SW 1271 (cell line): ENCODE measurements around the gene TFF1.

Experiments
- DNase-seq, 2 experiments: peaks; one replicate each; lab custom pipeline; 2025; lab: John Stamatoyannopoulos, UW

TFF1 gene

DNA sequence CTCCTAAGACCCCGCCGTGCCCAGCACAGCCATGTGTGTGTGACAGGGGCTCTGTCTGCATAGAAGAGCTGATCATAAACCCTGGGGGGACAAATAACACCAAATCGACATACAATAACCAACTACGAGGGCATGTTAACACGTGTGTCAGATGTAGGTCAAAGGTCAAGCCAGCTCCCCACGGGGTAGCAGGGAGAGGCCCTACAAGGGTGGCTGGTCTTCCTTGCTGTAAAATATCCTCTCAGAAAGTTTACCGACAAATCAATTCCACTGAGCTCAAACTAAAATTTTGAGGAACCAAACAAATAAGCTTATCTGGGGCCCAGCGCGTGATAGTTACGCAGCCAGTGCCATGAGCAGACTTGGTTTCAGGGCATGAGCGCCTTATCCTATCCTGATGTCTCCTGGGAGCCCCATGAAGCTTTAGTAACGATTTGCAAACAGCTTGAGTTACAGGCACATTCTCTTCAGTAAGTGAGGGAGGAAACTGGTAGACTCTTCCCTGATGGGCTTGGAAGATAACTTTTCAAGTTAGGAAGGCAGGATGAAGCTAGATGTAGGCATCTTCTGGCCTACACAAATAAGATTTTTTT, 32.2 kb upstream of the TFF1 start:
- no peak for DNase-seq

GRCh38 chr21:42397746-42398394, 31.5 kb upstream of the TFF1 start:
- no peak for DNase-seq

GRCh38 chr21:42396799-42397745, 30.7 kb upstream of the TFF1 start:
- DNase-seq: no peak

DNA sequence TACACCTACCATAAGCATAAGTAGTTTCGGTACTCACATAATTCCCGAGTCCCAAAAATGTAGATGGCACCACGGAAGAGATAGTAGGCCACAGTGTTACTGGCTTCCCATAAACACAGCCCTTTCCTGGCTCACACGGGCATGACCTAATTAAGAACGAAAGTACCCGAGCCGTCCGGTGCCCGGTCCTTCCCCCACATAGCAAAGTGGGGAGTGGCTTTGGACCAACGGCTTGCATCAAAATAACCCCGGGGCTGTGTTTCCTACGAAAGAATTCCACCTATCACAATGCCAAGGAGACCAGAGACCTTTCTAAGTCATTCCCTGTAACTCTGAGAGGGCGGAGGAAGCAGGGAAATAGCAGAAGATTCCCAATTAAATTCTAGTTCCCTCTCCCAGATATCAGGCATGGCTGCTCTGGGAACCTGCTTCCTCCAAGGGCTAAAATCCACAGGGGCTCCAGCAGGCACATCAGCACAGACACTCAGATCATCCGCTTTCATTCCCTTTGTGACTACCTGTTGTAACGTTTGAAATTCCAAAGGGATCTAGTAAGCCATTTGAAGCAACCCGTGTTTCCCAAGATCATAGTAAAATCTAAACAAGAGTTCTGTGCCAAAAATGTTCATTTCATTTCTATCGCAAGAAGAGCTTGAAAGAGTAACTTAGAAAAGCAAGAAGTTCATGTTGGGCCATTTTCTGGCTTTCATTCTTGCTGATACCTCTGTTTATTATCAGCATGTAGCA, 29.7 kb upstream of the TFF1 start, which contains the start of gene TMPRSS3:
Gene TMPRSS3 (minus strand): TSS at position 148 of the 747 bp plus-strand sequence. CDS start 635 bp downstream, outside the sequence.
- DNase-seq: no peak

DNA sequence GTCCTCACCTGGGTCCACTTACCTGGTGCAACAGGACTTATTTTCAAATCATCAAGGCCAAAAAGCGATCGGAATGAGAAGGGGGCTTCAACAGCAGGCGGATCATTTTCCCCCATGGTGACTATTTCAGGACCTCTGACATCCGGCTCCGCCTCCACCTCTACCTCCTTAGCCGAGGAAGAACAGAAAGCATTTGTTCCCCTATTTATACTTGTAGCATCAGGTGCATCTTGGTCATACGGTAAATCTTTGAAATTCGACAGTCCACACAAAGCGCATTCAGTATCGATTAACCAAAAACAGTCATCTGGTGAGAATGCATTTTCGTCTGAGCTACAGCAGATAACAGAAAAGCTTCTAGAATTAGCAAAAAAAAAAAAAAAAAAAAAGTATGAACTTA, 29.0 kb upstream of the TFF1 start:
- DNase-seq: no peak

DNA sequence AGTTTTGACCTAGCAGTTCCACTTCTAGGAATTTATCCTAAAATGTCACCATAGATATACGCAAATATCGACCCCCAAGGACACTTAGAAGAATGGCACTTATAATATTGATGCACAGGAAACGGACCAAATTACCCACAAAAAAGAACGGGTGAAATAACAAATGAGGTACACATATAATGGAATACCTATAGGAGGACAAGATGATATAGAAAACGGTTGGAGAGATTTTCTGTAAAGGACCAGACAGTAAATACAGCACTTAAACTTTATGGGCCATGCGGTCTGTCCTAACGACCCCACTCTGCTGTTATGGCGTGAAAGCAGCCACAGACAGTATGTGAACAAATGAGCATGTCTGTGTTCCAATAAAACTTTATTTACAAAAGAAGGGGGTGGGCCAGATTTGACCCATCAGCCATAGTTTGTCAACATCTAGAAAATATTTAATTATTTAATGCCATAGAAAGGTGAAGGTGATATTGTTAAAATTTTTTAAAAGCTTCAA, 27.2 kb upstream of the TFF1 start:
- DNase-seq: no peak

DNA sequence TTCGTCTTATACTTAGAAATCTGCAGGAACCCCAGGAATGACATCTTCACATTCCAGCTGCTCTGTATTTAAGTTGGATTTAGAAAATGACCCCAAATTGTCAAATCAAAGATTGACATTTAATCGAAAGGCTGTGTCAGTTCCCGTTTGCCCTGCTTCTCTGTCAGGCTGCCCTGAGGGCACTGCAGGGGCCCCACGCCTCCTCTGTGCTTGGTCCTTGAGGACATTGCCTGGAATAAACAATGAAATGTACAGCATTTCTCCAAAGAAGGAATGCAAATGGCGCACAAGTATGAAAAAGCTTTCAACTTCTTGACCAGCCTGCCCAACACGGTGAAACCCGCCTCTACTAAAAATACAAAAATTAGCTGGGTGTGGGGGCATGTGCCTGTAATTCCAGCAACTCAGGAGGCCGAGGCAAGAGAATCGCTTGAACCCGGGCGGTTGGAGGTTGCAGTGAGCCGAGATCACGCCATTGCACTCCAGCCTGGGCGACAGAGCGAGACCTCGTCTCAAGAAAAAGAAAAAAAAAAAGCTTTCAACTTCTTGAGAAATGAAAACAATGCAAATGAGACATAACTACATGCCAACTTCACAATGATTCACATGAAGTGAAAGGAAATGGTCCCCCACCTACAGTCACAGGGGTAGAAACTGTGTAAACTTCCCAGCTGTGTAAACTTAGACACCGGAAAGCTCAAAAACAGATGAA, 26.6 kb upstream of the TFF1 start:
- no peak for DNase-seq

DNA sequence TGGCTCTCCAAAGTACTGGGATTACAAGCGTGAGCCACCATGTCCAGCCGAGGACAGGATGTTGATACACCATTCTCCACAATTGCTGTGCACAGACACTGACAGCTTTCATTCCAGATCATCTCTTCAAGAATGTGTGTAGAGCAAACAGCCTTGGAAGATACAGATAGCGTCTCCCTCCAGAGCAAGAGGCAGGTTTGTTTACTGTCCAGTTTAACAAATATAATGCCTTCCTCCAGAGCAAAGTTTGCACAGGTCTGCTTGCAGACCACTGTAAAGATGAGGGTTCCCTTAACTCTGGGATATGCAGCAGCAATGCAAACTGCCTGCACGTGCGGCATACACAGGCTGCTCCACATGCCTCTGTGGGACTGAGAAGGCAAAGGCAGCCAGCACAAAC, 25.0 kb upstream of the TFF1 start:
- DNase-seq: no peak

- no peak for DNase-seq
Observed at GRCh38 chr21:42390696-42391095, 24.4 kb upstream of the TFF1 start.

DNA sequence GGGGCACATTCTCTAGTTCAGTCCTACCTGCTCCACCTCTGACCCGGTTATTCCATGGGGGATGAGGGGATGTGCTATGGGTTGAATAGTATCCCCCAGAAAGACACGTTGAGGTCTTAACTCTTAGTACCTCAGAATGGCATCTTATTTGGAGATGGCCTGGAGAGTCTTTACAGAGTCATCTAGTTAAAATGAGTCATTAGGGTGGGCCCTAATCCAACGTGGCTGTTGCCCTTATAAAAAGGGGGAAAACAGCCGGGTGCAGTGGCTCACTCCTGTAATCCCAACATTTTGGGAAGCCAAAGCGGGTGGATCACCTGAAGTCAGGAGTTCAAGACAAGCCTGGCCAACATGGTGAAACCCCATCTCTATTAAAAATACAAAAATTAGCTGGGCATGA, 23.9 kb upstream of the TFF1 start:
- no peak for DNase-seq

- DNase-seq: no peak
Observed at GRCh38 chr21:42389449-42389835, 23.1 kb upstream of the TFF1 start.

DNA sequence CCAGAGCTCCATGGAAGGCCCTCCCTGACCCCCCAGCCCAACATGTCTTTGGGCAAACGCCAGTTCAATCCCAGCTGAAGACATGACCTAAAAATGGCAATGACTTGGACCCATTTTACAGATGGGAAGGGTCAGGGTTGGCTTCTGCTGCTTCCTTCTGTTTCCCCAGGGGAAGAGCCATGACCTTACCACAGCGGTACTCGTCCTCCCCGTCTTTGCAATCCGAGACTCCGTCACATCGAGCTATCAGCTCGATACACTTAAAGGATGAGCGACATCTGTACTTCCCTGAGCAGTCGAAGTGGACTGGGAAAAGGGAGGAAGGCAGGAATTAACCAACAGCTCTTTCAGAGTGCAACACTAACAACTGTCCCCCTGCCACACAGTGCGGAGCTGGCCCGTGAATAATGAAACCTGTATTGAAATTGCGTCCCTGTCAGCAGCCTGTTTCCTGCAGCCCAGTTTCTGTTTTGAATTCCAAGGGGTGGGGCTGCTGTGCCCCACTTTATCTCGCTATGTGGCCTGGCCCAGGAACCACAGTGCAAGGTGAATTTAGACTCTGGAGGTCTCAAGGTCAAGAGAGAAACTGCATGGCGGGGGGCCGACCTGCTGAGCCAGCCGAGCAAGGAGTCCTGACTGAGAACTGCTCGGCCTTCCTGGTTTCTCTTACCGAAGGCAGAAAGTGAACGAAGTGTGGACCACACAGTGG, 22.6 kb upstream of the TFF1 start:
- no peak for DNase-seq

DNA sequence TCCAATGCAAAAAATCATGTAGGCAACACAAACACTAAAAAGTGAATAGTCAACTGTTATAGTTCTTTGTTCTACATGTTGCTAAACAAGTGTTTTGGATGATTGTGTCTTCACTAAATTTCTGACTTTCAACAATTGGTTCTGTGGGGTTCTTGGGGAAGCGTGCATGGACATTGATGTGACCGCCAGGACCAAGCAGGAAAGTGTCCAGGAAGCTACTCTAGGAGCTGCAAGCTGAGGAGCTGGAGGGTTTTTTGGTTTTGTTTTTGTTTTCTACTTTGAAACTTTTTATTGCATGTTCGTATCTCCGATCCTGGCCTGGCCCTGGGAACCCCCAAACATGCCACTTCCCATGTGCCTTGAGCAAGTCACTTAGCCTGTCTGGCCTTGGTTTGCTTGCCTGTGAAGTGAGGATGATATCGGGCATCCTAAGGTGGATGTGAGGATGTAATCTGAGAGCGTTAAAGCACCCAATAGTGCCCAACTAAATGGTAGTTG, 21.6 kb upstream of the TFF1 start:
- no peak for DNase-seq

GRCh38 chr21:42387164-42387563, 20.8 kb upstream of the TFF1 start:
- no peak for DNase-seq

DNA sequence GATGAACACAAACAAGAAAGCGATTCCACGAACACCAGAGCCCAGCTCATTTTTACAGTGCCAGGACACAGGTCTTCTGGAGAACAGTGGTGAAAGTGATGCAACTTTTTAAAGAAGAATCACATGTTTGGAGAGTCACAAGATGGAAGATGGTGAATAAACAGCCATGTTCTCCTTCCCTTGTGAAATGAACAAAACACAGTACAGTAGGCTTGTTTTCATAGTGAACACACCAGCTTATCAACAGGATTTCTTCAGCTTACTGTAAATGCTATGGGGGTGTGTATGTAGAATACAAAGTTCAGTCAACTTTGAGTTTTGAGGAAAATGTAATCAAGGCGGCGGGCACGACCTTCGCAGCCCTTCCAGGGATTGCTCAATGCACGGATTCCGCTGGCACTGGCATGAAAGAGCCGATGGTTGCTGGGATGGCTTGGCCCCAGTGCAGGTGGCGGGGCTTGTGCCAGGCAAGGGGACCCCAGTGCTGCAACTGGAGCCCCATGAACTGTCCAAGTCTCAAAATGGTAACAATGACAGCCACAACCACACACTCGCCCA, 19.8 kb upstream of the TFF1 start:
- no peak for DNase-seq

- DNase-seq: no peak
Observed at GRCh38 chr21:42385619-42386018, 19.3 kb upstream of the TFF1 start.

DNA sequence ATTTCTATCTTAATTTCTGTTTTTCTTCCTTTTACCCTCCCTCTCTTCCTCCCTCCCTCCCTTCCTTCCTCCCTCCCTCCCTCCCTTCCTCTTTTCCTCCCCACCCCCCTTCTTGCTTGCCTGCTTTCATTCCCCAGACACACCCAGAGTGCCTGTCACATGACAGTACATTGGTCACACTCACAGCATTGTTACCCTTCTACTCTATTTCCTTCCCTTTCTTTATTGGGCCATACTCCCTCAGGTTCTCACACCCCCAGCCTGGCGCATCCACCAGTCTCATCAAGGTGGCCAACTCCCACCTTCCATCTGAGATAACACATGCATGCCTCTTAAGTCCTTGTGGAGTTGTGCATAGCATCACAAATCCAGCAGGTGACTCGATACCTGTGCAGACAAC, 18.7 kb upstream of the TFF1 start:
- no peak for DNase-seq

DNA sequence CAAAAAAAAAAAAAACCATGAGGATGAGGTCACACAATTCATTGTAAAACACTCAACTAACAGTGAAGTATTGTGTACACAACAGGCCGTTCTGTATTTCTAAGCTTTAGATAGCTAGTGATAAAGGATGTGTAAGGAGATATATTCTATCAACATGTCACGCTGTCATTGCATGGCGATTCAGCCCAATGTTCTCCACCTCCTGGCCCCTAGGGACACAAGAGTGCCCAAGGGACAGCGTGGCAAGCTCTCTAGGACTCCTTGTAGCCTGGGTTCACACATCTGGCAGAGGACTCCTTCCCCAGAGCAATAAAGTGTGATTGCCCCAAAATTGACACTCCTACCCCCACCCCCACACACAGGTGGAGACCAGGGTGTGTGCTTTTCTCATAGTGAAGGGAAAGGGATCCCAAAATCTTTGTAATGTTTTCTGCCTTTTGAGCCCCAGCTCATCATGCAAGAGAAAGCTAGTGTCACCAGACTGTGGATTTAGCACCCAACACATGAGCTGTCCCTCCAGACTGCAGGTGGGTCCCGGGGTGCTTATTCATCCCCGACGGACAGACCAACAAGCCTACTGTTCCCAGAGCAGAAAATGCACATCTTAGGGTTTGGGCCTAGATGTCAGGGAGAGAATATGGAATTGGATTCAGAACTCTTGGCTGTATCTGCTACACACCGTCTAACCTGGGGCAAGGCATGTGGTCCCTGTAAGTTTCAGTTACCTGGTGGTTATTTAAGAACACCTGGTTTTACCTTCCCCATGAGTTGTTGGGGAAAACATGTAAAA, 18.0 kb upstream of the TFF1 start:
- no peak for DNase-seq

GRCh38 chr21:42383331-42383730, 17.0 kb upstream of the TFF1 start:
- no peak for DNase-seq
